HL-60 (cell line): ENCODE measurements around the gene APOL3.

Experiments
- CTCF ChIP-seq: IDR thresholded peaks from one replicate; pipeline ENCODE4 v1.5.1; 2011; ENCODE audit warnings: low read length, control low read depth, inconsistent platforms; ENCODE audit not compliant: insufficient read depth
- GABPA ChIP-seq: IDR thresholded peaks from 2 replicates; pipeline ENCODE4 v1.6.1; 2012; ENCODE audit warnings: low read depth
- POLR2AphosphoS5 ChIP-seq: IDR thresholded peaks from 2 replicates; pipeline ENCODE4 v1.6.1; 2012; ENCODE audit warnings: low read depth
- REST ChIP-seq: IDR thresholded peaks from 2 replicates; pipeline ENCODE4 v1.6.1; 2012; ENCODE audit warnings: low read depth; ENCODE audit not compliant: insufficient replicate concordance
- SPI1 ChIP-seq: IDR thresholded peaks from 2 replicates; pipeline ENCODE4 v1.6.1; 2012; ENCODE audit warnings: low read depth, mild to moderate bottlenecking, borderline replicate concordance

GRCh38 chr22:36196254-36197064 is 35.9 kb upstream of the APOL3 start:
- TF ChIP-seq CTCF (no peak), GABPA (no peak), POLR2AphosphoS5 (no peak), REST (no peak), SPI1 (no peak)
